ENCODE results near the gene CHRNA4.

DNA sequence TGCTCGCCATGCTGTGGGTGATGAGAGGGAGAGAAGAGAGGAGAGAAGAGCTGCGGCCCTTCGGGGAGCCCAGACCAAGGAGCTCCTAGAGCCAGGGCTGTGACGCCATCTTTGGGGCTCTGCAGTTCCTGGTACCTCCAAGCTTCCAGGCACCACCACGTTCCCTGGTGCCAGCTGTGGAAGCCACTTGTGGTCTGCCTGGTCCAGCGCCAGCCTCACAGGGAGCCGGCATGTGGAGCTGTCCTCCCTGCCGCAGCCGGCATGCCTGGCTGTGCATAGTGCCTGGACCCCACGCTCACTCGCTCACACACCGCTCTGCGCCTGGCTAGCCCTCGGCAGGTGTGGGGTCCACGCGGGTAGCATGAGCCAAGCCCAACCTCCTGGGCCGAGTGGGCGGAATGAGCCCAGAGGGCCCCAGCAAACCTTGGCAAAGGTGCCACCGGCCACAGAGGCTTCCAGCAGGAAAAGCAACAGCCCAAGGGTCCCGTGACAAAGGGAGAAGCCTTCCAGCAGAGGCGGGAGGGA is 19.3 kb upstream of the CHRNA4 start:
- TF ChIP-seq, protein P1, sequence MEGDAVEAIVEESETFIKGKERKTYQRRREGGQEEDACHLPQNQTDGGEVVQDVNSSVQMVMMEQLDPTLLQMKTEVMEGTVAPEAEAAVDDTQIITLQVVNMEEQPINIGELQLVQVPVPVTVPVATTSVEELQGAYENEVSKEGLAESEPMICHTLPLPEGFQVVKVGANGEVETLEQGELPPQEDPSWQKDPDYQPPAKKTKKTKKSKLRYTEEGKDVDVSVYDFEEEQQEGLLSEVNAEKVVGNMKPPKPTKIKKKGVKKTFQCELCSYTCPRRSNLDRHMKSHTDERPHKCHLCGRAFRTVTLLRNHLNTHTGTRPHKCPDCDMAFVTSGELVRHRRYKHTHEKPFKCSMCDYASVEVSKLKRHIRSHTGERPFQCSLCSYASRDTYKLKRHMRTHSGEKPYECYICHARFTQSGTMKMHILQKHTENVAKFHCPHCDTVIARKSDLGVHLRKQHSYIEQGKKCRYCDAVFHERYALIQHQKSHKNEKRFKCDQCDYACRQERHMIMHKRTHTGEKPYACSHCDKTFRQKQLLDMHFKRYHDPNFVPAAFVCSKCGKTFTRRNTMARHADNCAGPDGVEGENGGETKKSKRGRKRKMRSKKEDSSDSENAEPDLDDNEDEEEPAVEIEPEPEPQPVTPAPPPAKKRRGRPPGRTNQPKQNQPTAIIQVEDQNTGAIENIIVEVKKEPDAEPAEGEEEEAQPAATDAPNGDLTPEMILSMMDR (conservative IDR thresholded peaks at IDR 0.05) = no peak
- no peak for TF ChIP-seq ZFX (IDR thresholded peaks at IDR 0.05)

Data from C4-2B (cell line).